ENCODE results near the gene COX8A. TPM values are rescaled to one million over a fixed set of nuclear protein-coding genes. Genes with fewer than 3 reads are reported as not detected.

COX8A gene
- total RNA-seq, 1 donor from 2014 or later = 481 TPM

- no peak overlapping the region for H3K27ac ChIP-seq (ENCODE audit: low read depth, low read length)
- no peaks in the 10 kb centered on the region for H3K27me3 ChIP-seq (ENCODE audit: control insufficient read depth in 3 of 3, insufficient read depth in 3 of 3, low read length in 3 of 3)
- H3K4me3 ChIP-seq (ENCODE audit: low read length in 3 of 3) = no peak overlapping the region
- H3K9me3 ChIP-seq (ENCODE audit: control insufficient read depth in 3 of 3, low read length in 3 of 3) = no peaks in the 10 kb centered on the region
- no peak overlapping the region for H3K9ac ChIP-seq (ENCODE audit: low read depth in 1 of 3, low read length in 3 of 3)
- no peaks in the 10 kb centered on the region for H3K36me3 ChIP-seq (ENCODE audit: control insufficient read depth in 3 of 3, insufficient read depth in 3 of 3, low read length in 3 of 3)
- peaks cover 0 to 26% (median 26%) of the 10 kb centered on the region in 3 donors for H3K4me1 ChIP-seq (ENCODE audit: control insufficient read depth in 3 of 3, insufficient read depth in 3 of 3, low read length in 3 of 3)
Measured at GRCh38 chr11:64017945-64018224, 43.5 kb downstream of the COX8A start.

- no peaks in the 10 kb centered on the region for H3K27me3 ChIP-seq (ENCODE audit: control insufficient read depth in 3 of 3, insufficient read depth in 3 of 3, low read length in 3 of 3)
- no peaks in the 10 kb centered on the region for H3K36me3 ChIP-seq (ENCODE audit: control insufficient read depth in 3 of 3, insufficient read depth in 3 of 3, low read length in 3 of 3)
- H3K9me3 ChIP-seq (ENCODE audit: control insufficient read depth in 3 of 3, low read length in 3 of 3) = no peaks in the 10 kb centered on the region
- no peak overlapping the region for H3K27ac ChIP-seq (ENCODE audit: low read depth, low read length)
- H3K4me3 ChIP-seq (ENCODE audit: low read length in 3 of 3) = no peak overlapping the region
- H3K4me1 ChIP-seq (ENCODE audit: control insufficient read depth in 3 of 3, insufficient read depth in 3 of 3, low read length in 3 of 3) = peaks cover 0 to 29% (median 29%) of the 10 kb centered on the region in 3 donors
- no peak overlapping the region for H3K9ac ChIP-seq (ENCODE audit: low read depth in 1 of 3, low read length in 3 of 3)
Measured at GRCh38 chr11:64018310-64018709, 43.9 kb downstream of the COX8A start.

- no peaks in the 10 kb centered on the region for H3K27me3 ChIP-seq (ENCODE audit: control insufficient read depth in 3 of 3, insufficient read depth in 3 of 3, low read length in 3 of 3)
- peak overlapping the region in 1 of 3 donors; percentile 50 for H3K9ac ChIP-seq (ENCODE audit: low read depth in 1 of 3, low read length in 3 of 3)
- H3K36me3 ChIP-seq (ENCODE audit: control insufficient read depth in 3 of 3, insufficient read depth in 3 of 3, low read length in 3 of 3) = no peaks in the 10 kb centered on the region
- H3K27ac ChIP-seq (ENCODE audit: low read depth, low read length) = no peak overlapping the region
- H3K9me3 ChIP-seq (ENCODE audit: control insufficient read depth in 3 of 3, low read length in 3 of 3) = no peaks in the 10 kb centered on the region
- H3K4me1 ChIP-seq (ENCODE audit: control insufficient read depth in 3 of 3, insufficient read depth in 3 of 3, low read length in 3 of 3) = peaks cover 0 to 37% (median 34%) of the 10 kb centered on the region in 3 donors
- H3K4me3 ChIP-seq (ENCODE audit: low read length in 3 of 3) = no peak overlapping the region
Measured at GRCh38 chr11:64019106-64020037, 45.0 kb downstream of the COX8A start.

- no peak overlapping the region for H3K27ac ChIP-seq (ENCODE audit: low read depth, low read length)
- no peaks in the 10 kb centered on the region for H3K36me3 ChIP-seq (ENCODE audit: control insufficient read depth in 3 of 3, insufficient read depth in 3 of 3, low read length in 3 of 3)
- peak overlapping the region in 1 of 3 donors; percentile 25 for H3K9ac ChIP-seq (ENCODE audit: low read depth in 1 of 3, low read length in 3 of 3)
- peaks cover 0 to 41% (median 39%) of the 10 kb centered on the region in 3 donors for H3K4me1 ChIP-seq (ENCODE audit: control insufficient read depth in 3 of 3, insufficient read depth in 3 of 3, low read length in 3 of 3)
- H3K9me3 ChIP-seq (ENCODE audit: control insufficient read depth in 3 of 3, low read length in 3 of 3) = no peaks in the 10 kb centered on the region
- H3K4me3 ChIP-seq (ENCODE audit: low read length in 3 of 3) = no peak overlapping the region
- H3K27me3 ChIP-seq (ENCODE audit: control insufficient read depth in 3 of 3, insufficient read depth in 3 of 3, low read length in 3 of 3) = no peaks in the 10 kb centered on the region
Measured at GRCh38 chr11:64020976-64021756, 46.7 kb downstream of the COX8A start.

DNA sequence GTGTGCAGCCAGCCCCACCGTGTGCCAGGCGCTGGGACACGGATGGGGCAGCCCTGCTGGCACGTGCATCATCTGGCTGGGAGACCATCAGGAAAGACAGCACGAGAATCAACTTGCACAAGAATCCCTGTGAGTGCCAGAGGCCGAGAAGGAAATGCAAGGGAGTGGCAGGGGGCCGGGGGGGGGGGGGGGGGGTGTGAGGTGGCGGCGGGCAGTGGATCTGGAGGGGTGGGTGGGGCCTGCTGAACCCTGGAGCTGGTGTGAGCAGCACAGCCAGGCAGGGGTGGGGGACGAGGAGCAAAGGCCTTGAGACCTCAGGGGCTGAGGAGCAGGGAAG, 47.3 kb downstream of the COX8A start:
- H3K27me3 ChIP-seq (ENCODE audit: control insufficient read depth in 3 of 3, insufficient read depth in 3 of 3, low read length in 3 of 3) = no peaks in the 10 kb centered on the region
- H3K36me3 ChIP-seq (ENCODE audit: control insufficient read depth in 3 of 3, insufficient read depth in 3 of 3, low read length in 3 of 3) = no peaks in the 10 kb centered on the region
- no peaks in the 10 kb centered on the region for H3K9me3 ChIP-seq (ENCODE audit: control insufficient read depth in 3 of 3, low read length in 3 of 3)
- no peak overlapping the region for H3K9ac ChIP-seq (ENCODE audit: low read depth in 1 of 3, low read length in 3 of 3)
- H3K27ac ChIP-seq (ENCODE audit: low read depth, low read length) = no peak overlapping the region
- H3K4me1 ChIP-seq (ENCODE audit: control insufficient read depth in 3 of 3, insufficient read depth in 3 of 3, low read length in 3 of 3) = peaks cover 0 to 41% (median 39%) of the 10 kb centered on the region in 3 donors
- H3K4me3 ChIP-seq (ENCODE audit: low read length in 3 of 3) = no peak overlapping the region

DNA sequence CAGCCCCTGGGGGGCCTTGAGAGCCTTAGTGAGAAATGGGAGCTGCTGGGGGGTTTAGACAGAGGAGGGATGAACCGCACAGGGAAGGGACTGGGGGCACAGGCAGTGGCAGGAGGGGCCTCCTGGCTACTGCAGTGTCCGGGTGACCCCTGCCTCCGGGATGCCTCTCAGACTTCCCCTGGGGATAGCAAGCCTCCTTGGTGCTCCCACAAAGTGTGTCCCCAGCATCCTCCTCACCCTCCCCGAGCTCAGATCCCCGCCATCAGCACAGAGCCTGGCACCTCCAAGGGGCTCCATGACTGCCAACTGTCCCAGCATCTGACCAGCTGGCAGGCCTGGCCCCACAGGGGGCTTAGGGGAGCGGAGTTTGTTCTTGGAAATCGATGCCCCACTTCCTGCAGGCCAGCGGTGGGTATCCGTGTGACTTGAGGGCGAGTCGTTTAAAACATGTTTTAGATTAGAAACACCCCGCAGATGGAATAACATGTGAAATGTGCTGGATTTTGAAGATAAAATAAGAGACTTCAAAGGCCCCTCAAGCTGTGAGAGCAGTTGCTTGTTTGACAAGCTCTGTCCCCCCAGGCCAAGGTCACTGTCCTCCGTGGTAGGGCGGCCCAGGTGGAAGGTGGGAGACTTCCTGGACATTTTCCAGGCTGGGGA, 47.8 kb downstream of the COX8A start:
- peaks cover 0 to 41% (median 39%) of the 10 kb centered on the region in 3 donors for H3K4me1 ChIP-seq (ENCODE audit: control insufficient read depth in 3 of 3, insufficient read depth in 3 of 3, low read length in 3 of 3)
- H3K36me3 ChIP-seq (ENCODE audit: control insufficient read depth in 3 of 3, insufficient read depth in 3 of 3, low read length in 3 of 3) = no peaks in the 10 kb centered on the region
- no peak overlapping the region for H3K9ac ChIP-seq (ENCODE audit: low read depth in 1 of 3, low read length in 3 of 3)
- H3K27ac ChIP-seq (ENCODE audit: low read depth, low read length) = no peak overlapping the region
- no peaks in the 10 kb centered on the region for H3K9me3 ChIP-seq (ENCODE audit: control insufficient read depth in 3 of 3, low read length in 3 of 3)
- no peak overlapping the region for H3K4me3 ChIP-seq (ENCODE audit: low read length in 3 of 3)
- H3K27me3 ChIP-seq (ENCODE audit: control insufficient read depth in 3 of 3, insufficient read depth in 3 of 3, low read length in 3 of 3) = no peaks in the 10 kb centered on the region

GRCh38 chr11:64023712-64024710, 49.6 kb downstream of the COX8A start:
- no peaks in the 10 kb centered on the region for H3K36me3 ChIP-seq (ENCODE audit: control insufficient read depth in 3 of 3, insufficient read depth in 3 of 3, low read length in 3 of 3)
- H3K9ac ChIP-seq (ENCODE audit: low read depth in 1 of 3, low read length in 3 of 3) = peak overlapping the region in 1 of 3 donors; percentile 16
- H3K9me3 ChIP-seq (ENCODE audit: control insufficient read depth in 3 of 3, low read length in 3 of 3) = no peaks in the 10 kb centered on the region
- H3K4me1 ChIP-seq (ENCODE audit: control insufficient read depth in 3 of 3, insufficient read depth in 3 of 3, low read length in 3 of 3) = peaks cover 0 to 44% (median 37%) of the 10 kb centered on the region in 3 donors
- H3K27me3 ChIP-seq (ENCODE audit: control insufficient read depth in 3 of 3, insufficient read depth in 3 of 3, low read length in 3 of 3) = no peaks in the 10 kb centered on the region
- H3K27ac ChIP-seq (ENCODE audit: low read depth, low read length) = peak overlapping the region; percentile 58
- H3K4me3 ChIP-seq (ENCODE audit: low read length in 3 of 3) = no peak overlapping the region

- H3K27ac ChIP-seq (ENCODE audit: low read depth, low read length) = no peak overlapping the region
- H3K9me3 ChIP-seq (ENCODE audit: control insufficient read depth in 3 of 3, low read length in 3 of 3) = no peaks in the 10 kb centered on the region
- no peaks in the 10 kb centered on the region for H3K36me3 ChIP-seq (ENCODE audit: control insufficient read depth in 3 of 3, insufficient read depth in 3 of 3, low read length in 3 of 3)
- no peaks in the 10 kb centered on the region for H3K27me3 ChIP-seq (ENCODE audit: control insufficient read depth in 3 of 3, insufficient read depth in 3 of 3, low read length in 3 of 3)
- no peak overlapping the region for H3K9ac ChIP-seq (ENCODE audit: low read depth in 1 of 3, low read length in 3 of 3)
- no peak overlapping the region for H3K4me3 ChIP-seq (ENCODE audit: low read length in 3 of 3)
- H3K4me1 ChIP-seq (ENCODE audit: control insufficient read depth in 3 of 3, insufficient read depth in 3 of 3, low read length in 3 of 3) = peaks cover 0 to 35% (median 26%) of the 10 kb centered on the region in 3 donors
Measured at GRCh38 chr11:64025205-64025604, 50.8 kb downstream of the COX8A start.

Data from skeletal muscle tissue (tissue), 4 donors.